Fibroblast of villous mesenchyme (primary cell): ENCODE data around the gene VPREB3. TPM values are rescaled to one million over a fixed set of nuclear protein-coding genes. Genes with fewer than 3 reads are reported as not detected.

ENCODE experiments used
- DNase-seq: peaks from one replicate; pipeline ENCODE4 v3.0.0-alpha.2; 2010; ENCODE audit warnings: low read depth
- H3K4me3 ChIP-seq: 2 replicates; pipeline ENCODE4 v1.5.1; 2011; ENCODE audit warnings: low read depth, mild to moderate bottlenecking, low read length
- CTCF ChIP-seq: IDR thresholded peaks from 2 replicates; pipeline ENCODE4 v1.5.1; 2012; ENCODE audit warnings: low read depth, mild to moderate bottlenecking, low read length; ENCODE audit not compliant: insufficient read depth
- total RNA-seq: library from RNA; depleted of rRNA; stranded (reverse); fragments of >200 nt; gene quantifications from 2 replicates; pipeline ENCODE4 v1.2.3, GENCODE V29; 2012

VPREB3 gene
- total RNA-seq, 1 donor: not detected

- H3K4me3 ChIP-seq: no peak overlapping the region
- DNase-seq: no peak
- TF ChIP-seq CTCF: no peak
Measured at GRCh38 chr22:23764899-23765881, 11.0 kb upstream of the VPREB3 start.

- no peak for DNase-seq
- H3K4me3 ChIP-seq: no peak overlapping the region
- no peak for TF ChIP-seq CTCF
Measured at GRCh38 chr22:23763954-23764353, 9.7 kb upstream of the VPREB3 start.

GRCh38 chr22:23763579-23763945 lies 9.3 kb upstream of the VPREB3 start:
- TF ChIP-seq CTCF: no peak
- peak overlapping the region; percentile 9 for H3K4me3 ChIP-seq
- no peak for DNase-seq

- TF ChIP-seq CTCF: no peak
- DNase-seq: peak; percentile 29
- H3K4me3 ChIP-seq: peak within 1 kb of the TSS; percentile 9
Measured at GRCh38 chr22:23762842-23763578, 8.8 kb upstream of the VPREB3 start, which contains the start of gene C22orf15. C22orf15 (plus strand) TSS chr22:23762990; CDS start chr22:23763307, 317 bp downstream.

GRCh38 chr22:23760056-23760455 lies 5.8 kb upstream of the VPREB3 start:
- no peak for DNase-seq

GRCh38 chr22:23759566-23759965 lies 5.3 kb upstream of the VPREB3 start:
- no peak for TF ChIP-seq CTCF
- H3K4me3 ChIP-seq: no peak overlapping the region
- DNase-seq: no peak

More at GRCh38 chr22:23760056-23760455, 5.8 kb upstream of the VPREB3 start:
- H3K4me3 ChIP-seq: no peak overlapping the region
- no peak for TF ChIP-seq CTCF
